Measurements from ENCODE around the gene CYP11A1. TPM values are rescaled to one million over a fixed set of nuclear protein-coding genes. Genes with fewer than 3 reads are reported as not detected.
A peak's percentile ranks its signal among the peaks of the same experiment; 100 is the strongest.
"Not testable (repeated sequence)": the region's sequence is repeated elsewhere in the genome, so short reads cannot be mapped to it uniquely, and the experiment has no call there.

The CYP11A1 gene
- total RNA-seq, 2 donors from 2014 or later = not detected

- Mint-ChIP-seq H3K27me3 (no peaks in the 10 kb centered on the region), H3K4me1 (peaks cover 54% of the 10 kb centered on the region), H3K9me3 (no peaks in the 10 kb centered on the region), H3K36me3 (ENCODE audit: low read depth) (no peaks in the 10 kb centered on the region), H3K4me3 (peak overlapping the region; percentile 67), H3K27ac (peak overlapping the region; percentile 86)
- ATAC-seq (replicated peaks) = peak; percentile 77
Observed at GRCh38 chr15:74396445-74397238, 29.2 kb upstream of the CYP11A1 start.

- peak overlapping the region; percentile 67 for H3K4me3 Mint-ChIP-seq
Observed at GRCh38 chr15:74396146-74396438, 28.6 kb upstream of the CYP11A1 start.

DNA sequence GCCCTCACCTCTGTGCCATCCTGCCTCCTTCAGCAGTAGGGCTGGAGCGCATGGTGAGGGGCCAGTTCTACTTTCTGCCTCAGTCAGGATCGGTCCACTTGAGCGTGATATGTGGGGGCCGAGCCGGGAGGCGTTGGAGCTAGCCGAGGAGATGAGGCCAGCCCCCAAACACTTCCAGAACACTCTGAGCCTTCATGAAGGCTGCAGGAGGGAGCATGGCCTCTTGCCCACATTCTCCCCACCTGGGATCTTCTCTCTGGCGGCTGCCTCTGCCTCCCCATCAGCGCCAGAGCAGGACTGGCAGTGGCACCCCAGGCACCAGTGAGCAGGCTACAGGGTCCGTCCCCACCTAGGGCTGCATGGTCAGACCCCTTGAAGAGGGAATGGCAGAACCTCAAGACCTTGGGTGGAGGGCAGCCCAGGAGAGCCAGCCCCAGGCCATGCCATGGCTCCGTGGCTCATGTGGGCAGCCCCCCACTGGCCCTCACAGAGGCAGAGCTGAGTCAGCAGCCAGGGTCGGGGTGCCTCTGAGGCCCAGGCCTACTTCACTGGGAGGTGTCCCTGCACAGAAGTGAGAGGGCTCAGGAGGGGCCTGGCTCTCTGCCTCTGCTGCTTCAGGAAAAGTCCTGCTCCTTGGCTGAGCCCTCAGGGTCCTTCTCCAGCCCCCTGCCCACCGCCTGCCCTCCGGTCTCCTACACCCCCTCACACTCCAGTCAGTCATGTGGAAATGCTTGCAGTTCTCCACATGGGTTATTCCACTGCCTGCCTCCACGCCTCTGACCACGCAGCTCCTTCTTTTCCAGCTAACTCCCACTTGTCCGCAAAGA is 28.1 kb upstream of the CYP11A1 start:
- Mint-ChIP-seq H3K27ac (peak overlapping the region; percentile 86), H3K4me1 (peaks cover 53% of the 10 kb centered on the region), H3K27me3 (no peaks in the 10 kb centered on the region), H3K36me3 (ENCODE audit: low read depth) (no peaks in the 10 kb centered on the region), H3K9me3 (no peaks in the 10 kb centered on the region), H3K4me3 (peak overlapping the region; percentile 67)
- ATAC-seq (replicated peaks) = no peak

More at GRCh38 chr15:74396146-74396438, 28.6 kb upstream of the CYP11A1 start:
- Mint-ChIP-seq H3K27ac (peak overlapping the region; percentile 86), H3K27me3 (no peaks in the 10 kb centered on the region), H3K4me1 (peaks cover 54% of the 10 kb centered on the region), H3K36me3 (ENCODE audit: low read depth) (no peaks in the 10 kb centered on the region), H3K9me3 (no peaks in the 10 kb centered on the region)
- no peak for ATAC-seq (replicated peaks)

DNA sequence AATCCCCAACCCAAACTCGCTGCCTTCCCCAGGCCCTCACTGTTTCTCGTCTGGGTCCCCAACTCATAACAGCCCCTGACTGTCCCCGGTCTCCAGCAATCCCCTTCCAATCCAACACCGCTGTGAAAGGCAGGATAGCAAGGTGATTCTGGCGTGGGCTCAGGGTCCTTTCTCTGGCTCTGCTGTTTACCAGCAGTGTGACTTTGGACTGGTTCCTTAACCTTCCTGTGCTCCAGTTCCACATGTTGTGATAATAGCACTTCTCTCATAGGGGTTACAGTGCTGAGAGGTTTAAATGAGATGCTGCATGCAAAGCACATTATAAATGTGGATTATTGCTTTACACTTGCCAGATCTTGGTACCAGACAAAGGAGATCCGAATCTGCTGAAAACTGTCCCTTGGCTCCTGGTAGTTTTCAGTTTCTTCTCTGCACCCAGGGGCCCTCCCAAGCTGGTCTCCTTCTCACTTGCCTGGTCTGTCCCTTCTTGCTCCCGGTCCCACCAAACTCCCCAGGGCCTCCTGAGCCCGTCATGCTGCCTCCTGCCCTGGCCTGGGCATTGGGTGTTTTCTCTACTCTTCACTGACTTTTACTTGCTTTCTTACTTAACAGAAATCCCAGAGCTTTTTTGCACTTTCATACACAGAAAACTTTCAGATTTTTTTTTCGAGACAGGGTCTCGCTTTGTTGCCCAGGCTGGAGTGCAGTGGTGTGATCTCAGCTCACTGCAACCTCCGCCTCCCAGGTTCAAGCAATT is 26.8 kb upstream of the CYP11A1 start:
- peaks cover 49% of the 10 kb centered on the region for H3K4me1 Mint-ChIP-seq

DNA sequence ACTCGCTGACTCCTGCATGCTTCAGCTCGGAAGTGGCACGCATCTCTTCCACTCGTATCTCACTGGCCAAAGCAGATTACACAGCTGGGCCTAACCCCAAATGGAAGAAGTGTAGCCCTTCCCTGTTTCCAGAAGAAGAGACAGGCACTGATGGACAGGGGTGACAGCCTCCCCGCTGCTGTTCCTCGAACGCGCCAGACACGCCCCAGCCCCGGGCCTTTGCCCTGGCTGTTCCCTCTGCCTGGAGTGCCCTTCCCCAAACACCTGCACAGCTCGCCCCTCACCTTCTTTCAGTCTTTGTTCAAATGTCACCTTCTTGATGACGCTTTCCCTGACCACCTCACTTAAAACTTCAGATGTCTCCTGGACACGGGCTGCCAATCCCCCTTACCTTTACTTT is 26.0 kb upstream of the CYP11A1 start:
- ATAC-seq (replicated peaks) = no peak
- Mint-ChIP-seq H3K4me3 (peak overlapping the region; percentile 57), H3K36me3 (ENCODE audit: low read depth) (no peaks in the 10 kb centered on the region), H3K9me3 (no peaks in the 10 kb centered on the region), H3K27me3 (no peaks in the 10 kb centered on the region), H3K27ac (peak overlapping the region; percentile 70), H3K4me1 (peaks cover 49% of the 10 kb centered on the region)

More for the DNA sequence above, 26.8 kb upstream of the CYP11A1 start:
- no peaks in the 10 kb centered on the region for H3K36me3 Mint-ChIP-seq (ENCODE audit: low read depth)
- no peaks in the 10 kb centered on the region for H3K27me3 Mint-ChIP-seq
- no peak overlapping the region for H3K4me3 Mint-ChIP-seq
- no peaks in the 10 kb centered on the region for H3K9me3 Mint-ChIP-seq
- peak overlapping the region; percentile 70 for H3K27ac Mint-ChIP-seq
- no peak for ATAC-seq (replicated peaks)

GRCh38 chr15:74392902-74393301 is 25.5 kb upstream of the CYP11A1 start:
- H3K36me3 Mint-ChIP-seq (ENCODE audit: low read depth) = no peaks in the 10 kb centered on the region
- ATAC-seq (replicated peaks) = no peak
- peaks cover 45% of the 10 kb centered on the region for H3K4me1 Mint-ChIP-seq
- H3K27ac Mint-ChIP-seq = peak overlapping the region; percentile 70
- H3K27me3 Mint-ChIP-seq = no peaks in the 10 kb centered on the region
- peak overlapping the region; percentile 57 for H3K4me3 Mint-ChIP-seq
- H3K9me3 Mint-ChIP-seq = no peaks in the 10 kb centered on the region

DNA sequence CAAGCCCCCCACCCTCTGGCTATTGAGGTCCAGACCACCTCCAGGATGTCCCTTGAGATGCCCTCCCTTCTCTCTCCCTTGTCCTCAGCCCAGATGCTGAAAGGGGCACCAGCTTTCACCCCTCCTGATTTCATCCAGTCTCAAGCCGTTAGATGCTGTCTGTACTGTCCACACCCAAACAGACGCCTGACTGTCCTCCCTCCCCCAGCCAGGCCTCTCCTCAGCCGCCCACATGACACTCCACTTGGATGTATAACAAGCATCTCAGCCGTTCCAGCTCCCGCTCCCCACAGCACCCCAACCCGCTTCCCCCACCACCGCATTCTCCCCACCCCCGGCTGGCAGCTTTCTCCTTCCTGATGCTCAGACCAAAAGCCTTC is 25.0 kb upstream of the CYP11A1 start:
- peak overlapping the region; percentile 57 for H3K4me3 Mint-ChIP-seq
- H3K27ac Mint-ChIP-seq = peak overlapping the region; percentile 70
- H3K27me3 Mint-ChIP-seq = no peaks in the 10 kb centered on the region
- H3K9me3 Mint-ChIP-seq = no peaks in the 10 kb centered on the region
- no peaks in the 10 kb centered on the region for H3K36me3 Mint-ChIP-seq (ENCODE audit: low read depth)
- peaks cover 40% of the 10 kb centered on the region for H3K4me1 Mint-ChIP-seq
- no peak for ATAC-seq (replicated peaks)

DNA sequence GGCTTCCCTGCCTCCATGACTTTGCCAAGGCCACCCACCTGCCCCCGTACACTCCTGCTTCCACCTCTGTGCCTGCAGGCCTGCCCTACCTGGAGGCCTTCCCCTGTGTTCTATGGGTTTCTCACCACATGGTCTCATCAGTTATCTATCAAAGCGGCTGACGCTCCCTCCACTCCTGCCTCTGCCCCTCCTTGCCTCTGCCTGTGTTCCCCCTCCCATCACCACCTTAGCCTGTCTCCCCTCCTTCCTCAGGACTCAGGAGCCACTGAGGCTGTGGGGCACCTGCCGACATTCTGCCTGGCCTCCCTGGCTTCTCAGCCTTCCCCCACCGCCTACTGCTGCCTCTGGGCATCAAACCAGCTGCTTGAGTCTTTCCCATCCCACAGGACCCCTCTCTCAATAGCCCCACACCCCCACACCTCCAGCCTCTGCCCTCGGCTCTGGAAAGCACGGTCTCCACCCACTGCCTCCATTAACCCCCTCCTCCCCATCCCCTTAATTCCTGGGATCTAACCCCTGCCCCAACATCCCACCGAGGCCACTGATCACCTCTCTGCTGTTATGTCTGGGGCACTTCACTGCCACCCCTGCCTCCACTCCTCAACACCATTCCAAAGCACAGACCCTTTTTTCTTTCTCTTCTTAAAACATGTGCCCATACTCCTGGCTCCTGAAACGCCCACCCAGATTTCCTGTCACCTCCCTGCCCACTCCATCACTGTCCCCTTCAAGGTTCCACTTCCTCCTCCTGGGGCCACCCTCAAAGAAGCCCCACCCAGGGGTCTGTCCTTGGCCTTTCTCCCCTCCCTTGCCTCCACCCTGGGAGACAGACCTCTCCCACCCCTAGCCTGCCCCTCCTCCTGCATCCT is 24.4 kb upstream of the CYP11A1 start:
- Mint-ChIP-seq H3K27me3 (no peaks in the 10 kb centered on the region), H3K27ac (peak overlapping the region; percentile 70), H3K9me3 (no peaks in the 10 kb centered on the region), H3K4me1 (peaks cover 36% of the 10 kb centered on the region), H3K4me3 (peak overlapping the region; percentile 57), H3K36me3 (ENCODE audit: low read depth) (no peaks in the 10 kb centered on the region)
- ATAC-seq (replicated peaks) = no peak

DNA sequence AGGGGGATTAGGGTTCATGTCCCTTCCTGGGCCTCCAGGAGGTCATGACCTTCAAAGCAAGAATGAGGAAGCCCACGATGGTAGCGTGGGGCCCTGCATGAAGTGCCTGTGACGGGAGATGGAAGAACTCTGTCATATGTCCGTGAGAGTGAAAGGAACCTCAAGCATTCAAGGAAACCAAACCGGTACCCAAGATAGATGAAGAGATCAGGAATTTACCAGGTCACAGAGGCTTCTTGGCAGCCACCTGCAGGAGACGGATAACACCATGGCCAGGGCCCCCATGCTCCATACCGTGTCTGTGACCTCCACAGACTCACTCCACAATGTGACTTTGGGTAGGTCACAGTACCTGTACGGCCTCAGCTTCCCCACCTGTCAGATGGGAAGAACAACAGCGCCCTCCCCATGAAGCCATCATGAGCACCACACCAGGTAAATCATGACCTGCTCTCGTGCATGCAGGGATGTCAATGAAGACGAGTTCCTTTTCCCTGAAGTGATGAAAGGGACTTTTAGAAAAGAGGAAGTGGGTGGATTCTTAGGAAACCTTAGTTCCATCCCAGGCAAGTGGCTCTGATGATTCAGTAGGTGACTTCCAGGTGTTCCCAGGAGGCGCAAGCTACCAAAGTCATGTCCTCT is 23.3 kb upstream of the CYP11A1 start:
- Mint-ChIP-seq H3K4me3 (peak overlapping the region; percentile 57), H3K4me1 (peaks cover 25% of the 10 kb centered on the region), H3K36me3 (ENCODE audit: low read depth) (no peaks in the 10 kb centered on the region), H3K27ac (peak overlapping the region; percentile 70), H3K27me3 (no peaks in the 10 kb centered on the region), H3K9me3 (no peaks in the 10 kb centered on the region)
- peak; percentile 38 for ATAC-seq (replicated peaks)

DNA sequence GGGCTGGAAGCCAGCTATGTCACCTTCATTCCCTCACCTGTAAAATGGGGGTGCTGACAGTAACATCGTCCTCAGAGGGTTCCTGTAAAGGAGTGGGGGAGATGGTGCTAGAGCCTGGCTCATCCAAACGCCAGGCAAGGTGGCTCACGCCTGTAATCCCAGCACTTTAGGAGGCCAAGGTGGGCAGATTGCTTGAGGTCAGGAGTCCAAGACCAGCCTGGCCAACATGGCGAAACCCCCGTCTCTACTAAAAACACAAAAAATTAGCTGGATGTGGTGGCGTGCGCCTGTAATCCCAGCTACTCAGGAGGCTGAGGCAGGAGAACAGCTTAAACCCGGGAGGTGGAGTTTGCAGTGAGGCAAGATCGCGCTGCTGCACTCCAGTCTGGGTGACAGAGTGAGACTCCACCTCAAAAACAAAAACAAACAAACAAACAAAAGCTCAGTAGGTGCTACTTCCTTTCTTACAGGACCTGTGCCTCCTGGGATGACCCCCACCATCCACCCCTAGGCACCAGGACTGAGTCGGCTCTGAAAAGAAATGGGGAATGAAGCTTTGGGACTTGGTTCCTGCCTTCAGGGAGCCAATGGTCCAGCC is 22.7 kb upstream of the CYP11A1 start:
- Mint-ChIP-seq H3K4me3 (peak overlapping the region; percentile 57), H3K4me1 (peaks cover 25% of the 10 kb centered on the region), H3K27ac (peak overlapping the region; percentile 70)
- not testable (repeated sequence) for ATAC-seq (replicated peaks); H3K36me3 Mint-ChIP-seq (ENCODE audit: low read depth); H3K9me3 Mint-ChIP-seq; H3K27me3 Mint-ChIP-seq

GRCh38 chr15:74389241-74390048 is 22.0 kb upstream of the CYP11A1 start:
- ATAC-seq (replicated peaks) = no peak
- Mint-ChIP-seq H3K27me3 (no peaks in the 10 kb centered on the region), H3K27ac (peak overlapping the region; percentile 40), H3K36me3 (ENCODE audit: low read depth) (no peaks in the 10 kb centered on the region), H3K4me1 (peaks cover 31% of the 10 kb centered on the region), H3K4me3 (peak overlapping the region; percentile 57), H3K9me3 (no peaks in the 10 kb centered on the region)

DNA sequence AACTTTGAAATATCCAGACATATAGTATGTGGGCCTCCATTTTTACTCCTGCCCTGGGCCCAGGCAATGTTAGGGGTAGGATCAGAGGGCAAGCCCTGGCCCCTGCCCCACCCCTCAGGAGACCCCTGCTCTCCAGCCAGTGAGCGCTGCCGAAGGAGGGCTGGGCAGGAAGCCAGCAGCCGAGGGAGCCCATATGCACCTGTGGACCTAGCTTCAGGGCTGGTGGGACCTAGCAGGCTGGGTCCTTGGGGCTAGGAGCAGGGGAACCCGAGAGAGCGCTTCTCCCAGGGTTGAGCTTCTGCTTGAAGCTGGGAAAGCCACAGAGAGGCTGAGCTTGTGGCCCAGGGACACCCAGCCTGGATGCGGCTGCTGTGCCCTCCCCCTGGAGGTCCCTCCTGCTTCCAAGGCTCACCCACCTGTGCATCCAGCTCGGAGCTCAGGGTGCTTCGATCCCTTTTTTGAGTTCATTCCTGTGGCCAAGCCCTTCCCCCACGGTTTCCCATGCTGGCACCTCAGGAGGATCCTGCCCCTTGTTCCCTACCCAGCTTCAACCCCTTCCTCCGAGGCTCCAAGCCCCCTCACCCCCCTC is 21.0 kb upstream of the CYP11A1 start:
- peaks cover 40% of the 10 kb centered on the region for H3K4me1 Mint-ChIP-seq
- H3K36me3 Mint-ChIP-seq (ENCODE audit: low read depth) = no peaks in the 10 kb centered on the region
- H3K27me3 Mint-ChIP-seq = no peaks in the 10 kb centered on the region
- H3K9me3 Mint-ChIP-seq = no peaks in the 10 kb centered on the region
- no peak overlapping the region for H3K4me3 Mint-ChIP-seq
- ATAC-seq (replicated peaks) = no peak
- peak overlapping the region; percentile 40 for H3K27ac Mint-ChIP-seq
